Stimulated activated naive CD8-positive, alpha-beta T cell treated with anti-CD3 and anti-CD28 coated beads, Interleukin-15, Interleukin-2, amounts not matched to agents 100 U/mL and 50 U/mL, for 24 hours (primary cell): ENCODE data around the gene PPP1R12B.
A peak's percentile ranks its signal among the peaks of the same experiment; 100 is the strongest.
"Not testable (repeated sequence)": the region's sequence is repeated elsewhere in the genome, so short reads cannot be mapped to it uniquely, and the experiment has no call there.

Experiments used
- ATAC-seq: fragments of 150-1000 bp; cut with Tn5 transposase; one replicate; pipeline ENCODE4 v1.10.0; 2021
- DNase-seq: peaks from one replicate; pipeline ENCODE4 v3.0.0; 2021

PPP1R12B gene

DNA sequence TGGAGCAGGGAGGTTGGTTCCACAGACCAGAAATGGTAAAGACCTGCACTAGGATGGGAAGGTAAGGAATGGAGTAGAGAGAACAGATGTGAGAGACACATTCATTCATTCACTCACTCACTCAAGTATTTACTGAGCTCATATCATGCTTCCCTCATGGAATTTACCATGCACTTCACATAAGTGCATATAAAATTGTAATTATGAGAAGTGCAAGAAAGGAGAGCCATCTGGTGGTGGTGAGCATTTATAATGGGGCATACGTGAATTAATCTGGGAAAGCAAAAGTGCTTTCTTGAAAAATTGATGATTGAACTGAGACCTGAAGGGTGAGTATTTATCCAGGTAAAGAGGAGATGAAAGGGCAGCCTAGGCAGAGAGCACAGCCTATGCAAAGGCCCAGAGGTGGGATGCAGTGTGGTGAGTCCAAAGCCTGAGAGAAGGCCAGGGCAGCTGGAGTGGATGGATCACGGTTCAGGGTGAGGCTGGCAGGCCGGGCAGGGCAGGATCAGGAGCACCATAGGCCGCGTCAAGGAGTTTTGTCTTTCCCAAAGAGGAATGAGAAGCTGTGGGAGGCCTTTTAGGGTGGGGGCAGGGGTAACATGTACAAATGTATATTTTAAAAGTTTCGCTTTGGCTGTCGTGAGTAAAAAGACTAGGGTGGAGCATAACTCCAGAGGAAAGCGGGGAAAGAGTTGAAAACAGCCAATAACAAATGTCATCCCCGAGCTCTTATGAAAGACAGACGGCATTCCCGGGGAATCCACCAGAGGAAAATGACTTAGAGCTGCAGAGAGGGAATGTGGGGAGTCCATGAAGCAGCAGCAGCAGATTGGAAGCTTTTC is 266.1 kb downstream of the PPP1R12B start:
- ATAC-seq, DNase-seq: not testable (repeated sequence)

GRCh38 chr1:202615208-202615500 is 266.7 kb downstream of the PPP1R12B start:
- DNase-seq, ATAC-seq: not testable (repeated sequence)

- ATAC-seq (peak; percentile 56), DNase-seq (no peak)
Measured at GRCh38 chr1:202615501-202616354, 267.2 kb downstream of the PPP1R12B start.

DNA sequence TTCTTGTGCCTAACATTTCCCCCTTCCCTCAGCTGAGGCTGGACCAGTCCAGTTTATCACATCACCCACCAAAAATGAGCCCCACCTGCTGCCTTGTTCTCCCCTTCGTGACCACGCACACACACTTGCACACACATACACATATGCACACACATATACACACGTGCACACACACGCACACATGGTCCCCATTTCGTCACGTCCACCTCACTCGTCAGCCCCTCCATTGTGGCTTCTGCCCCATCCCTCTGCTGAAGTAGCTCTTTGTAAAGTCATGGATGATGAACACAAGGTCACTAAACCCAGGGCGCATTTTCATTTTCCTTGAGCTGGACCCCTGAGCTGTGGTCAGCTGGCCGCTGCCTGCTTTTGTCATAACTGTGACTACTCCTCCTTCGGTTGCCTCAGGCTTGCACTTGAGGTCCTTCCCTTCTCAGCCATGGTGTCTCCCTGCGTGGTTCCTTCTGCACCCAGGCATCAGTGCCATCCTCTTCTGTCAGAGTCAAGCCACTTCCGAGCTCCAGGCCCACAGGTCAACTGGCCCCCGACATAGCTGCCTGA is 267.9 kb downstream of the PPP1R12B start:
- ATAC-seq, result no peak
- DNase-seq, result no peak

- DNase-seq, ATAC-seq: not testable (repeated sequence)
Measured at GRCh38 chr1:202619012-202619411, 270.5 kb downstream of the PPP1R12B start.

DNA sequence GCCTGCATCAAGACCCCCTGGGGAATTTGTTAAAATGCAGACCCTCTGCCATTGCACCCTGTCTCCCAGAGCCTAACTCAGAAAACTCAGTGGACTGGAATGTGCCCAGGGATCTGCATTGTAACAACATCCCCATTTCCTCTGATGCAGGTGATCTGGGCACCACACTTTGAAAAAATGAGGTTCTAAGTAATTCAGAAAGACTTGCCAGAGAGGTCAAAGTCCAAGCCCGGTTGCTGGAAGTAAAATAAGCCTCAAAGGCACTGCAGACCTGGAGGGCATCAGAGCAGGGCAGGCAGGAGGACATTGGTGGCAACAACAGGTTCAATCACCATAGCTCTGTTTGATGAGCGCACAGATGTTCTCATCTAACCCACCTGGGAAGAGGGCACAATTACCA is 271.0 kb downstream of the PPP1R12B start:
- ATAC-seq, result no peak
- no peak for DNase-seq

- ATAC-seq, DNase-seq: not testable (repeated sequence)
Measured at GRCh38 chr1:202620036-202620435, 271.5 kb downstream of the PPP1R12B start.

- DNase-seq, result no peak
- no peak for ATAC-seq
Measured at GRCh38 chr1:202621446-202621845, 272.9 kb downstream of the PPP1R12B start.

GRCh38 chr1:202622388-202622787 is 273.9 kb downstream of the PPP1R12B start:
- DNase-seq (no peak), ATAC-seq (no peak)

- no peak for DNase-seq
Measured at GRCh38 chr1:202623075-202623474, 274.6 kb downstream of the PPP1R12B start.

DNA sequence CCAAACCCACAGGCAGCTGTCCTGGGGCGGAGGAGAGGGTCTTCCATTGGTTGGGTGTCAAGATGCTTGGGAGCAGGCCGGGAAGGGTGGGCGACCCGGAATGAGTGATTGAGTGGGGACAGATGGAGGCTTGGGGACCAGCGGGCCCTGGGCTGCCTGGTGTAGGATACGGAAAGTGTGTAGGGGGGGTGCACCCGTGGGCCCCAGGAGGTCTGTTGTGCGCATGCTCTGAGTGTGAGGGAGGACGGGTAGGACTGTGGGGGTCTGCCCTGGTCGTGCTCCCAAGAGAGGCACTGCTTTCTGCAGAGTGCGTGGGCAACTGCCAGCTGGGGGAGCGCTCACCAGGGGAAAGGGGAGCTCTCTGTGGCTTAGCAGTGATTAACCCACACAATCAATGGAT is 275.0 kb downstream of the PPP1R12B start:
- not testable (repeated sequence) for DNase-seq

More at GRCh38 chr1:202623075-202623474, 274.6 kb downstream of the PPP1R12B start:
- no peak for ATAC-seq

DNA sequence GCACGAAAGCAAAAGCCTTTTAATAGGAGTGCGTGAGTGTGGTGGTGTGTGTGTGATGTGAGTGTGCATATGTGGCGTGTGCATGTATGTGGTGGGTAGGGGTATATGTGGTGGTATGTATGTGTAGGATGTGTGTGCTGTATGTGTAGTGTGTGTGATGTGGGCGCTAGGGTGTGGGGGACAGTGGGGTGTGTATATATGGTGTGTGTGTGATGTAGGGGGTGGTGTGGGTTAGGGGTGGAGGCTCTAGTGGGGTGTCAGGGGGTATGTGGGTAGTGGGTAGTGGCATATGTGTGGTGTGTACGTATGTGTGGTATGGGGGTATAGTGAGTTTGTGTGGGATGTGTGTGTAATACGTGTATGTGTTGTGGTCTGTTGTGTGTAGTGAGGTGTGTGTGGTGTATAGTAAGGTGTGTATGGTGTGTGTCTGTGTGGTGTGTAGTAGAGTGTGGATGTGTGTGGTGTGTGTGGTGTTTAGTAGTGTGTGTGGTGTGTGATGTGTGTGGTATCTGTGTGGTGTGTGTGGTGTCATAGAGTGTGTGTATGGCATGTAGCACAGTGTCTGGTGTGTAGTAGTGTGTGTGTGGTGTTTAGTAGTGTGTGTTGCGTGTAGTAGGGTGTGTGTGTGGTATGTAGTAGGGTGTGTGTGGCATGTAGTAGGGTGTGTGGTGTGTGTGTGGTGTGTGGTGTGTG is 275.7 kb downstream of the PPP1R12B start:
- ATAC-seq (no peak), DNase-seq (no peak)

More for the DNA sequence above, 275.0 kb downstream of the PPP1R12B start:
- ATAC-seq, result not testable (repeated sequence)

- ATAC-seq (no peak), DNase-seq (no peak)
Measured at GRCh38 chr1:202624781-202625108, 276.2 kb downstream of the PPP1R12B start.

DNA sequence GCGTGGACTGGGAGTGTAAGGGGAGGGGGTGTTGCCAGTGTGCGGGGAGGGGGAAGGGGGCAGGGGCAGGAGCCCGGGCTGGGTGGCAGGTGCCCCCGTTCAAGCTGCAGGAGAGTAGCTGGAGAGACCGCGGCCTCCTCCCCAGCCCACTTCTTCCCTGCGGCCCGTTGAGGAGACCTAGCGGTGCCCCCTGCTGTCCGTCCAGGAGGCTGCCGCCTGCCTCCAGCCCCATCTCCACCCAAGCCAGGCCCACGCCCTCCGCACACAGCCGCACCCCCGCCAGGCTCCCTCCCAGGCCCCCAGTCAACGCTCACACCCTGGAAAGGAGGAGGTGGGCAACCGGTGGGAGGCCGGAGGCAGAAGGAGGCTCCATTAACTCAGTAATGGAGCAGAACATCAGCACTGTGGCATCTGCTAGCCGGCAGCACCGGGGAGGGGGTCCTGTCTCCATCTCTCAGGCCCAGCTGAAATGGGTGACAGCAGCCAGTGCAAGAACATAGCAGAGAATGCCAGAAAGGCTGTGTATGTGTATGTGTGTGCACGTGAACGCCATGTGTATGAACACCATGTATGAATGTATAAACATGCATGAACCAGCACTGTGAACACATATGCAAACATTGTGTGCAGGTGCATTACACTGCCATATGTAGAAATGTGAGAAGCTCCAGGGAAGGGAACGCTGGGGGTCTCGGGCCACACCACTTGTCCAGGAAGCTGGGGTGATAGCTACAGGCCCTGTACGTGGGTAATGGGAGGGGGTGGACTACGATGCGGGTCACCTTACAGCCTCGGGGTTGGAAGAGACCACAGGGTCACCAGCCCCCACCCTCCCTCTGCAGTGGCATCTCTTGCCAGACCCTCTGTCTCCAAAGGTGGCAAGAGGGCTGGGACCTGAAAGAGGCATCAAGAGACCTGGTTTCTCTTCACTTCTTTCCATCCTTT is 277.2 kb downstream of the PPP1R12B start:
- ATAC-seq, result peak; percentile 67
- peak; percentile 72 for DNase-seq

- not testable (repeated sequence) for ATAC-seq, DNase-seq
Measured at GRCh38 chr1:202627036-202627435, 278.5 kb downstream of the PPP1R12B start.

- DNase-seq (no peak), ATAC-seq (no peak)
Measured at GRCh38 chr1:202627841-202628565, 279.5 kb downstream of the PPP1R12B start.

- no peak for ATAC-seq
- DNase-seq, result no peak
Measured at GRCh38 chr1:202628646-202629215, 280.2 kb downstream of the PPP1R12B start.

GRCh38 chr1:202629257-202629811 is 280.8 kb downstream of the PPP1R12B start:
- peak; percentile 70 for ATAC-seq
- not testable (repeated sequence) for DNase-seq

DNA sequence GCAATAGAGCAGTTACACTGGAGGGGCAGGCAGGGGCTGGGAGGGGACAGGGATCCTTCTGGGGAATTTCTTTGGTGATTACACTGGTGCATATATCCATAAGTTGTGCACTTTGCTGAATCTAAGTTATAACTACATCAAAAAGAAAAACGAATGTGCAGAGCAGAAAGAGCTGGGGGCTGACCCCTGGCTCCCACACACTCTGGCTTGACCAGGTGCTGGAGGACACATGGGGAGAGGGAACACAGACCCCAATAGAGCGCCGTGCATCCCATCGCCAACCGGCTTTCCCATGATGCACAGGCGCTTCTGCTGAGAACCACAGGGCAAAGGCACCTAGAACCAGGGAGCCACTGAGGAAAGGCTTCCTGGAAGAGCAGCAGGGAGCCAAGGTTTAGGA is 281.6 kb downstream of the PPP1R12B start:
- not testable (repeated sequence) for DNase-seq, ATAC-seq

DNA sequence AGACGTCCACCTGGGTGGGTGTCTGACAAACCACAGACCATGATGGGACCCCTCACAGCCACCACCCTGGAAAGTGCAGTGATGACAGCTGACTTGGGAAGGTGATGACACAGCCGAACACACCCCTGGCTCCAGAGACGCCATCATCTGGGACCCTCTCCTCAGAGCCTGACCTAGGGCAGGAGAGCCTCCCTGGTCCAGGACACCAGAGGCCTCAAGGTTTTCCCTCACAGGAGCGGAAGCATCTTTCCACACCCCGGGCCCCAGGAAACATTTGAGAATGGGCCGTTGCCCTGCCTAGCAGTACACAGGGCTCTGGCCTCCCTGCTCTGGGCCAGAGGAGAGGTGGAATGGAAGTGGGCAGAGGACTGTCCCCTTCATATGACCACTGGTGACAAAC is 282.0 kb downstream of the PPP1R12B start:
- no peak for ATAC-seq
- DNase-seq, result no peak
